Measurements from ENCODE around the gene MVP. TPM values are rescaled to one million over a fixed set of nuclear protein-coding genes. Genes with fewer than 3 reads are reported as not detected.
"Not testable (repeated sequence)": the region's sequence is repeated elsewhere in the genome, so short reads cannot be mapped to it uniquely, and the experiment has no call there.

Gene MVP
- polyA plus RNA-seq, 1 donor from 2014 or later: 2.5 TPM

- Histone ChIP-seq H3K9me3 (ENCODE audit: low read length) (no peaks in the 10 kb centered on the region), H3K4me3 (ENCODE audit: low read length) (no peak overlapping the region), H3K36me3 (ENCODE audit: insufficient read depth, low read length) (no peaks in the 10 kb centered on the region), H3K79me2 (replicated peaks; ENCODE audit: insufficient read depth, low read length) (no peaks in the 10 kb centered on the region), H3F3A (ENCODE audit: insufficient read depth, low read length, poor library complexity, severe bottlenecking) (no peaks in the 10 kb centered on the region), H3K27ac (ENCODE audit: low read length) (no peak overlapping the region), H3K4me2 (ENCODE audit: low read length) (no peak overlapping the region), H3K9ac (ENCODE audit: low read length) (no peak overlapping the region), H3K9me2 (ENCODE audit: insufficient read depth, low read length) (no peaks in the 10 kb centered on the region), H3K27me3 (ENCODE audit: insufficient read depth, low read depth, low read length) (no peaks in the 10 kb centered on the region), H2AFZ (ENCODE audit: low read depth, low read length) (no peak overlapping the region), H4K20me1 (ENCODE audit: insufficient read depth) (no peaks in the 10 kb centered on the region)
- TF ChIP-seq EZH2 (IDR thresholded peaks at IDR 0.05; ENCODE audit: borderline replicate concordance, insufficient read depth, low read length, poor library complexity, severe bottlenecking) (no peak), POLR2AphosphoS5 (IDR thresholded peaks at IDR 0.05) (no peak), SMC3 (conservative IDR thresholded peaks at IDR 0.05; ENCODE audit: poor library complexity) (no peak), RAD21 (conservative IDR thresholded peaks at IDR 0.05) (no peak), TAF1 (IDR thresholded peaks at IDR 0.05; ENCODE audit: low read depth) (no peak), MXI1 (conservative IDR thresholded peaks at IDR 0.05; ENCODE audit: poor library complexity, severe bottlenecking) (no peak), EP300 (conservative IDR thresholded peaks at IDR 0.05; ENCODE audit: poor library complexity, severe bottlenecking) (no peak)
- TF ChIP-seq, protein P1, sequence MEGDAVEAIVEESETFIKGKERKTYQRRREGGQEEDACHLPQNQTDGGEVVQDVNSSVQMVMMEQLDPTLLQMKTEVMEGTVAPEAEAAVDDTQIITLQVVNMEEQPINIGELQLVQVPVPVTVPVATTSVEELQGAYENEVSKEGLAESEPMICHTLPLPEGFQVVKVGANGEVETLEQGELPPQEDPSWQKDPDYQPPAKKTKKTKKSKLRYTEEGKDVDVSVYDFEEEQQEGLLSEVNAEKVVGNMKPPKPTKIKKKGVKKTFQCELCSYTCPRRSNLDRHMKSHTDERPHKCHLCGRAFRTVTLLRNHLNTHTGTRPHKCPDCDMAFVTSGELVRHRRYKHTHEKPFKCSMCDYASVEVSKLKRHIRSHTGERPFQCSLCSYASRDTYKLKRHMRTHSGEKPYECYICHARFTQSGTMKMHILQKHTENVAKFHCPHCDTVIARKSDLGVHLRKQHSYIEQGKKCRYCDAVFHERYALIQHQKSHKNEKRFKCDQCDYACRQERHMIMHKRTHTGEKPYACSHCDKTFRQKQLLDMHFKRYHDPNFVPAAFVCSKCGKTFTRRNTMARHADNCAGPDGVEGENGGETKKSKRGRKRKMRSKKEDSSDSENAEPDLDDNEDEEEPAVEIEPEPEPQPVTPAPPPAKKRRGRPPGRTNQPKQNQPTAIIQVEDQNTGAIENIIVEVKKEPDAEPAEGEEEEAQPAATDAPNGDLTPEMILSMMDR (IDR thresholded peaks at IDR 0.05; ENCODE audit: poor library complexity, severe bottlenecking): no peak
- TF ChIP-seq, protein P2, sequence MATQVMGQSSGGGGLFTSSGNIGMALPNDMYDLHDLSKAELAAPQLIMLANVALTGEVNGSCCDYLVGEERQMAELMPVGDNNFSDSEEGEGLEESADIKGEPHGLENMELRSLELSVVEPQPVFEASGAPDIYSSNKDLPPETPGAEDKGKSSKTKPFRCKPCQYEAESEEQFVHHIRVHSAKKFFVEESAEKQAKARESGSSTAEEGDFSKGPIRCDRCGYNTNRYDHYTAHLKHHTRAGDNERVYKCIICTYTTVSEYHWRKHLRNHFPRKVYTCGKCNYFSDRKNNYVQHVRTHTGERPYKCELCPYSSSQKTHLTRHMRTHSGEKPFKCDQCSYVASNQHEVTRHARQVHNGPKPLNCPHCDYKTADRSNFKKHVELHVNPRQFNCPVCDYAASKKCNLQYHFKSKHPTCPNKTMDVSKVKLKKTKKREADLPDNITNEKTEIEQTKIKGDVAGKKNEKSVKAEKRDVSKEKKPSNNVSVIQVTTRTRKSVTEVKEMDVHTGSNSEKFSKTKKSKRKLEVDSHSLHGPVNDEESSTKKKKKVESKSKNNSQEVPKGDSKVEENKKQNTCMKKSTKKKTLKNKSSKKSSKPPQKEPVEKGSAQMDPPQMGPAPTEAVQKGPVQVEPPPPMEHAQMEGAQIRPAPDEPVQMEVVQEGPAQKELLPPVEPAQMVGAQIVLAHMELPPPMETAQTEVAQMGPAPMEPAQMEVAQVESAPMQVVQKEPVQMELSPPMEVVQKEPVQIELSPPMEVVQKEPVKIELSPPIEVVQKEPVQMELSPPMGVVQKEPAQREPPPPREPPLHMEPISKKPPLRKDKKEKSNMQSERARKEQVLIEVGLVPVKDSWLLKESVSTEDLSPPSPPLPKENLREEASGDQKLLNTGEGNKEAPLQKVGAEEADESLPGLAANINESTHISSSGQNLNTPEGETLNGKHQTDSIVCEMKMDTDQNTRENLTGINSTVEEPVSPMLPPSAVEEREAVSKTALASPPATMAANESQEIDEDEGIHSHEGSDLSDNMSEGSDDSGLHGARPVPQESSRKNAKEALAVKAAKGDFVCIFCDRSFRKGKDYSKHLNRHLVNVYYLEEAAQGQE (IDR thresholded peaks at IDR 0.05; ENCODE audit: borderline replicate concordance): no peak
Observed at GRCh38 chr16:29779474-29779873, 40.8 kb upstream of the MVP start.

GRCh38 chr16:29783094-29783953 lies 36.9 kb upstream of the MVP start:
- H4K20me1 ChIP-seq (ENCODE audit: insufficient read depth); H3K4me2 ChIP-seq (ENCODE audit: low read length); H3K79me2 ChIP-seq (replicated peaks; ENCODE audit: insufficient read depth, low read length); H3K4me3 ChIP-seq (ENCODE audit: low read length); H2AFZ ChIP-seq (ENCODE audit: low read depth, low read length); H3K9me2 ChIP-seq (ENCODE audit: insufficient read depth, low read length); H3K36me3 ChIP-seq (ENCODE audit: insufficient read depth, low read length); H3K27me3 ChIP-seq (ENCODE audit: insufficient read depth, low read depth, low read length); H3K9me3 ChIP-seq (ENCODE audit: low read length); H3K9ac ChIP-seq (ENCODE audit: low read length); H3F3A ChIP-seq (ENCODE audit: insufficient read depth, low read length, poor library complexity, severe bottlenecking); H3K27ac ChIP-seq (ENCODE audit: low read length): not testable (repeated sequence)

All from neural cell (in vitro differentiated cells).